Stimulated activated CD4-positive, alpha-beta T cell treated with anti-CD3 and anti-CD28 coated beads, TNF-alpha, amount 100 ng/mL, for 1 hour (primary cell): Measurements from ENCODE around the gene ANKH.
A peak's percentile ranks its signal among the peaks of the same experiment; 100 is the strongest.

Experiments used
- DNase-seq, 3 donors: peaks; one replicate each; pipeline ENCODE4 v3.0.0-alpha.2; 2020; ENCODE audit warnings: low read depth in 3 of 3, low spot score in 1 of 3

Gene ANKH

DNA sequence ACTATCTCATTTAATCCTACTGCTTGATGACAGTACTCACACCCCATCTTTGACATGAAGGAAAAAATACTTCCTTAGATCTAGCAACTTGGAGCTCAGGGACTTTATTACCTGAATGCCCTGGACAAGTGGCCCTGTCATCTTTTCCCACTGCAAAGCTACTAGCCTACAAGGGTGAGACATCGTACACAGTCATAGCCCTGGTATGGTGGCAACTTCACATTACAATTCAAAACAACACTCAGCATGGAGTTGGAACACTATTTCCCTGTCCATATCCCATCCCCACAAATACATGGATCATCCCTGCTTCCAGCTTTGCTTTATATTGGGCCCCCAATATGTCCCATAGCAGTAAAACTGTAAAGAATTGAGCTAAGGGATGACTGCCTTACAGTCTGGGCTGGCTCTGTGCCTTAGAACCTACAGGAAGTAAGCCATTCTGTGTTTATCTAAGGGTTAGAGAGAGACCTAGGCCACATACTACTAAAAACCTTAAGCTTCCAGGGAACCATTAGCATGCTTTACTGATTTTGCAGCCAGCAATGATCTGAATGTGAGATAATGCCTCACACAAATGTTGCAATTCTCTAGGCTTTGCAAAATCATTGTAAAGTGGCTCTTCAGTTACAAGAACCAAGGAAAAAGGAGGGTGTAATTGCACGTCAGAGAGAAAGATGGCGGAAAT lies 151.2 kb downstream of the ANKH start:
- no peak for DNase-seq

DNA sequence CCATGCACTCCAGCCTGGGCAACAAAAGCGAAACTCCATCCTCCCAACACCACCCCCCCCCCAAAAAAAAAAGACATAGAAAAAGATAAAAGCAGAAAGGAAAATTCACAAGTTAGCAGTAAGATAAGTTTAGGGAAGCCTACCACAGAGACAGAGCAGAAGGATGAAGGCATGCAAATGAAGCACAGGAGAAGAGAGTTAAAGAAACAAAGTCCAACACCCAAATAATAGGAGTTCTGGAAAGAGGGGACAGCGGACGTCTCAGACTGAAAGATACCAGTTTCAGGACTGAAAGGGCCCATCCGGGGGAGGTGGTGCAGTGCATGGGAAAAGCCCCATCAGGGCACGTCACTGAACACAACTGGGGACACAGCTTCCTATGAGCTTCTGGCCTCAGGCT lies 152.8 kb downstream of the ANKH start:
- DNase-seq: no peak

DNA sequence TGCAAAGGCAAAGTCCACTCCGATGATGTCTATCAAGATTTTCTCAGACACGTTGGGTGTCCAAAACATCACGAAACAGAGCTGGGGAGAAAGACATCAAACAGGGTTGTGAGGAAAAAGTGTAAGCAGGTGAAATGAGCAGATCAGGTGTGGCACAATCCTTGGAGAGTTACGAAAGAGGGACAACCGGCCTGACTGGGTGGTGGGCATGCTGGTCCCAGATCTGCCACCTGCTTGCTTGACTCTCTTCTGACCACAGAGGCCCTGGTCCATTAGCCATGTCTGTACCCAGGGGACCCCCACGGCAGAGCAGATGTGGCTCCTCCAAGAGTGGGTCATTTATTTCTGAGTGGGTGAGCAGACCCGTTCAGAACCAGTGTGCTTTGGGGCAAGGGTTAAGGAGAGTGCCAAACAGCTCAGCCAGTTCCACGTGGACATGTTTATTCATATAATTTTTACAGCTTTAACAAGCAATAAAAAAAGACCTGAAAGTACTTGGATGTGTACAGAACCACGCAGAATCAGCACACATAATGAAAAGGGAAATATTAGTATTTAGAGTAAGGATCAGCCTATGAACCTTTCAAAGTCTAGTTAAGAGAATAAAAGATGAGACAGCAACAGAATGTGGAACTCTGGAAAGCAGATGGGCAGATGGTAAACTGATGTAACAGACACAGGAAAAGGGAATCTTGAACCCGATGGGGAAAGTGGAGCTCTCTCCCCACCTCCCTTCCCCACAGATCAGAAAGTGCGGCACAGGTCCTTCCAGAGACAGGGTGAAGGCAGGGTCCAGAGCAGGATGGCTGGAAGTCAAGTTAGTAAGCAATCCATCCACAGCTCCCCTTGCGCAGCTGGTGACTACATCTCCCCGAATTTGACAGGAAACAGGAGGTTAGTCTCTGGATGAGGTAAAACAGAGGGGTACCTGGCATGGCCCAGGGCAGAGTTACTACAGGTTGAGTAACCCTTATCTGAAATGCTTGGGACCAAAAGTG lies 154.5 kb downstream of the ANKH start:
- DNase-seq: no peak

GRCh38 chr5:14715481-14715880 lies 156.1 kb downstream of the ANKH start:
- no peak for DNase-seq

DNA sequence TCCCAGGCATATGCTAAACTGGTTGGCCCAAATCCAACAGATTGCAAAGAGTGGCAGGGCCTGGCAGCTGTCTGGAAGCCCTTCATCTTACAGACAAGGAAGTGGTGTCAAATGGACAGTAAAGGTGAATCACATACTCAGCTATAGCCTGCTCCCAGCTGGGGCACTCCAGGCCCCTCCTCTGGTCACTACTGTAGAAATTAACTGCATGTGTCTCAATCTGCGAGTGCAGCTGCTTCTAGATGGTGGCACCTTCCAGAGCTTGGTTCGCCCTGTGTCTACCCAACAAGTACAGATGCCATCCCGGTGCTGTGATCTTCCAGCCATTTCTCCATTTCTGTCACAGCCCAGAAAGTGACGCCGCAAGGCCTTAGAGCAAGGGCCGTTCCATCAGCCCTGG lies 156.9 kb downstream of the ANKH start:
- DNase-seq: no peak

- no peak for DNase-seq
These were observed 157.8 kb downstream of the ANKH start for GRCh38 chr5:14713476-14714390.

GRCh38 chr5:14712666-14713065 lies 158.9 kb downstream of the ANKH start:
- DNase-seq: no peak

- no peak for DNase-seq
These were observed 159.4 kb downstream of the ANKH start for GRCh38 chr5:14712131-14712530.

- DNase-seq: no peak
These were observed 161.1 kb downstream of the ANKH start for GRCh38 chr5:14710313-14710994.

- no peak for DNase-seq
These were observed 163.0 kb downstream of the ANKH start for GRCh38 chr5:14708551-14708950.

- no peak for DNase-seq
These were observed 163.7 kb downstream of the ANKH start for GRCh38 chr5:14707811-14708390.

- DNase-seq: peak in 2 of 3 donors; percentile 15 to 28
These were observed 165.0 kb downstream of the ANKH start for GRCh38 chr5:14706615-14707021.

- DNase-seq: no peak
These were observed 166.0 kb downstream of the ANKH start for GRCh38 chr5:14705556-14705955.

GRCh38 chr5:14702238-14702839 lies 169.2 kb downstream of the ANKH start:
- no peak for DNase-seq

DNA sequence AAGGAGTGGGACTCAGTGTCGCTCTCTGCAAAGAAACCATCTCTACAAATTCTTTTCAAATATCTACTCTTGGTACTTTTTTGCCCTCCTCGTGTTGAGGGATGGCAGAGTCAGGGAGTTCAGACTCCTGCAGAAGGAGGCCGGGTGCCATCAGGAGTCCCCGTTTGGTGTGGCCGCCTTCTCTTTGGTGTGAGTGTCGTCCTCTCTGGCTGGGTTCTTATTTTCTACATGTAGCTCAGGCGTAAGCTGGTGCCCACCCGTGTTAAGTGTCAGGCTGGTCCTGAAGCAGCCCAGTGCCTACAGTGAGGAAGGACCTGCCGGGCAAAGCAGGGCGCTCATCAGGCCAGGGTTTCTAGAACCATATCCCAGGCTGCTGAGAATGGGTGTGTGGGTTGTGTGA lies 170.0 kb downstream of the ANKH start:
- no peak for DNase-seq

DNA sequence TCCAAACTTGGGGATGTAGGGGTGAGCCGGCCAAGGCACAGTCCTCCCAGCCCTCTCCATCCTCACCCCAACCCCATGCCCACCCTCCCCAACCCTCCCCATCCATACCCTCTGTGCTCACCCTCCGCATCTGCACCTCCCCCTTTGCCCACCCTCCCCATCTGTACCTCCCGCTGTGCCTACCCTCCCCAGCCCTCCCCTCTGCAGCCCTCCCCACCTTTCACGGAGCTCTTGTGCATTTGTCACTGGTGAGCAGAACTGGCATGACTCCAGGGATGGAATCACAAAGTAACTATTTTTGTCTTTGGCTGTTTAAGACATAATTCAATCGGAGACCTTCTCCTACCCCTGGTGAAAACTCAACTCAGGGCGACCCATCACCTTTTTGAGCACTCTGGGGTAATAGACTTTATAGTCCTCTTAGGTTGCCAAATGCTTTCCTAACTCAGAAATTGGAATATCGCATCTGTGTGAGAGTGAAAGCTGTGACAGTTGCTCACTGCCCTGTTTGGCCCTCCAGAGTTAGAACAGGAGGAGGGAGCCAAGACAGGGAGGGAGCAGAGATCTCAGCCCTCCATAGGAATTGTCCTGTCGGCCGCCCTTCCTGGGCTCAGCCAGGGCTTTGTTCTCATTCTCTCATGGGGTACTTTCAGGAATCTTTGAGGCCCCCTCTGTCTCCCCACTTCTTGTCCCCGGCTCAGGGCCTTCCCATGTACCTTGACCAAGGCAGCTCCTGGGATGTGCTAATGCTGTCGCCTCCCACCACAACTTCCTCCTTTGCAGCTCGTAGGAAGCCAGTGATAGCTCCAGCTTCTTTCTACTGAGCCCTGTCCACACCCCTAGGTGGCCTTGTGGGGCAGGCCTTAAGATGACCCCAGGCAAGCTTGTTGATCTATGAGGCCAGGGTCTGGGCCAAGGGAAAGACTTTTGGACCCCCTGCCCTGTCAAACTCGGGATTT lies 170.8 kb downstream of the ANKH start:
- no peak for DNase-seq

- DNase-seq: no peak
These were observed 171.7 kb downstream of the ANKH start for GRCh38 chr5:14699807-14700400.

- no peak for DNase-seq
These were observed 172.4 kb downstream of the ANKH start for GRCh38 chr5:14699159-14699558.
